ENCODE results near the gene NLGN1.

DNA sequence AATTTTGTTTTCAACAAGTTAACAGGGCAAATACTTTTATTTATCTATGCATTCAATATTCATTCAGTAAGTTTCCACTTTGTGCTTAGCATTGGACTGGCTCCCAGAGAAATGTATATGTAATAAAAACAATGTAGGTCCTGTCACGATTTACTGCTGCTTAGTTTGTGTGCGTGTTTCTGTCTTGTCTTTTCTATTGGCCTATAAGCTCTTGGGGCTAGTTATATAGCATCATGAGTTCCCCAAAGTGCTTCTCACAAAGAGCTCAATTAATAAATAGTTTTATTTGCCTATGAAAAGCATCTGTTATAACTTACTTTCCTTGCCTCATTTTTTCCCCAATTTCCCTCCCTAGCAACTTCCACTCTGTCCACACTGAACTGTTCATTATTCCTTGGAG lies 794.9 kb downstream of the NLGN1 start:
- TF ChIP-seq, protein P1, sequence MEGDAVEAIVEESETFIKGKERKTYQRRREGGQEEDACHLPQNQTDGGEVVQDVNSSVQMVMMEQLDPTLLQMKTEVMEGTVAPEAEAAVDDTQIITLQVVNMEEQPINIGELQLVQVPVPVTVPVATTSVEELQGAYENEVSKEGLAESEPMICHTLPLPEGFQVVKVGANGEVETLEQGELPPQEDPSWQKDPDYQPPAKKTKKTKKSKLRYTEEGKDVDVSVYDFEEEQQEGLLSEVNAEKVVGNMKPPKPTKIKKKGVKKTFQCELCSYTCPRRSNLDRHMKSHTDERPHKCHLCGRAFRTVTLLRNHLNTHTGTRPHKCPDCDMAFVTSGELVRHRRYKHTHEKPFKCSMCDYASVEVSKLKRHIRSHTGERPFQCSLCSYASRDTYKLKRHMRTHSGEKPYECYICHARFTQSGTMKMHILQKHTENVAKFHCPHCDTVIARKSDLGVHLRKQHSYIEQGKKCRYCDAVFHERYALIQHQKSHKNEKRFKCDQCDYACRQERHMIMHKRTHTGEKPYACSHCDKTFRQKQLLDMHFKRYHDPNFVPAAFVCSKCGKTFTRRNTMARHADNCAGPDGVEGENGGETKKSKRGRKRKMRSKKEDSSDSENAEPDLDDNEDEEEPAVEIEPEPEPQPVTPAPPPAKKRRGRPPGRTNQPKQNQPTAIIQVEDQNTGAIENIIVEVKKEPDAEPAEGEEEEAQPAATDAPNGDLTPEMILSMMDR (IDR thresholded peaks at IDR 0.05) = no peak
- TF ChIP-seq POLR2A (IDR thresholded peaks at IDR 0.05; ENCODE audit: low read depth) = no peak
- TF ChIP-seq POLR2AphosphoS5 (IDR thresholded peaks at IDR 0.05) = no peak
